Cardiac muscle cell (in vitro differentiated cells and primary cell): ENCODE data around the gene MDM1. TPM values are rescaled to one million over a fixed set of nuclear protein-coding genes. Genes with fewer than 3 reads are reported as not detected.
A peak's percentile ranks its signal among the peaks of the same experiment; 100 is the strongest.

Experiments
- DNase-seq, 2 donors: peaks; one replicate each; pipeline versions ENCODE4 v3.0.0 to v3.0.0-alpha.2; 2010 to 2017; ENCODE audit warnings: low read depth in 1 of 2, low spot score in 1 of 2
- H3K27ac ChIP-seq: fragments of 200-600 bp; sonication (generic); 2 replicates; pipeline ENCODE4 v1.5.1; 2016
- H3K27me3 ChIP-seq: fragments of 200-600 bp; sonication (generic); 2 replicates; pipeline ENCODE4 v1.6.0; 2016; ENCODE audit warnings: control low read depth
- H3K36me3 ChIP-seq: fragments of 200-600 bp; sonication (generic); 2 replicates; pipeline ENCODE4 v1.5.1; 2016; ENCODE audit warnings: control low read depth
- H3K4me1 ChIP-seq: fragments of 200-600 bp; sonication (generic); 2 replicates; pipeline ENCODE4 v1.8.1; 2017; ENCODE audit warnings: low read depth, mild to moderate bottlenecking, mixed run types
- H3K4me3 ChIP-seq: fragments of 200-600 bp; sonication (generic); 2 replicates; pipeline ENCODE4 v1.5.1; 2016; ENCODE audit warnings: mild to moderate bottlenecking
- H3K9me3 ChIP-seq: fragments of 200-600 bp; sonication (generic); 2 replicates; pipeline ENCODE4 v1.5.1; 2017; ENCODE audit warnings: low read depth, mild to moderate bottlenecking, control low read depth
- CTCF ChIP-seq: IDR thresholded peaks from 2 replicates; pipeline ENCODE4 v1.5.1; 2012; ENCODE audit warnings: low read depth, mild to moderate bottlenecking, low read length
- polyA plus RNA-seq: library from polyadenylated mRNA; unstranded; fragments of >200 nt; fragmentation: Nextera tagmentation; extraction: Ambion mirVana; gene quantifications from 2 replicates; pipeline ENCODE4 v1.2.1, GENCODE V29; 2016
- total RNA-seq: library from RNA; depleted of rRNA; stranded (reverse); fragments of >200 nt; gene quantifications from 2 replicates; pipeline ENCODE4 v1.2.3, GENCODE V29; 2016

Gene MDM1
- total and polyA plus RNA-seq, 2 experiments from 2014 or later = 13.4 to 23.9 TPM

GRCh38 chr12:68264857-68265256, 67.3 kb downstream of the MDM1 start:
- Histone ChIP-seq H3K4me1 (no peaks in the 10 kb centered on the region), H3K36me3 (no peaks in the 10 kb centered on the region), H3K9me3 (no peaks in the 10 kb centered on the region), H3K27me3 (no peaks in the 10 kb centered on the region), H3K27ac (no peak overlapping the region), H3K4me3 (no peak overlapping the region)
- no peak for TF ChIP-seq CTCF
- DNase-seq = peak in 1 of 2 donors; percentile 69

GRCh38 chr12:68264158-68264855, 67.9 kb downstream of the MDM1 start:
- DNase-seq = peak in 1 of 2 donors; percentile 29
- no peaks in the 10 kb centered on the region for H3K4me1 ChIP-seq
- no peak overlapping the region for H3K4me3 ChIP-seq
- H3K9me3 ChIP-seq = no peaks in the 10 kb centered on the region
- no peaks in the 10 kb centered on the region for H3K27me3 ChIP-seq
- H3K36me3 ChIP-seq = no peaks in the 10 kb centered on the region
- TF ChIP-seq CTCF = no peak
- no peak overlapping the region for H3K27ac ChIP-seq

GRCh38 chr12:68263366-68263765, 68.8 kb downstream of the MDM1 start:
- no peak for TF ChIP-seq CTCF
- Histone ChIP-seq H3K27ac (no peak overlapping the region), H3K4me1 (no peaks in the 10 kb centered on the region), H3K4me3 (no peak overlapping the region), H3K9me3 (no peaks in the 10 kb centered on the region), H3K36me3 (no peaks in the 10 kb centered on the region), H3K27me3 (no peaks in the 10 kb centered on the region)
- DNase-seq = peak in 1 of 2 donors; percentile 80

GRCh38 chr12:68261896-68262295, 70.3 kb downstream of the MDM1 start:
- no peaks in the 10 kb centered on the region for H3K36me3 ChIP-seq
- no peak overlapping the region for H3K27ac ChIP-seq
- no peak for TF ChIP-seq CTCF
- no peaks in the 10 kb centered on the region for H3K4me1 ChIP-seq
- no peak overlapping the region for H3K4me3 ChIP-seq
- H3K9me3 ChIP-seq = no peaks in the 10 kb centered on the region
- no peaks in the 10 kb centered on the region for H3K27me3 ChIP-seq
- DNase-seq = no peak

- H3K27ac ChIP-seq = no peak overlapping the region
These were observed 72.0 kb downstream of the MDM1 start for GRCh38 chr12:68260153-68260552.

More at GRCh38 chr12:68260153-68260552, 72.0 kb downstream of the MDM1 start:
- Histone ChIP-seq H3K9me3 (no peaks in the 10 kb centered on the region), H3K4me1 (no peaks in the 10 kb centered on the region), H3K4me3 (no peak overlapping the region), H3K36me3 (no peaks in the 10 kb centered on the region), H3K27me3 (no peaks in the 10 kb centered on the region)
- no peak for TF ChIP-seq CTCF
- no peak for DNase-seq
